HCT116 (cell line): ENCODE measurements around the gene GRM2.

Source experiments
- POLR2A ChIP-seq: IDR thresholded peaks from 2 replicates; pipeline ENCODE4 v1.7.0; 2011; ENCODE audit warnings: borderline replicate concordance; ENCODE audit not compliant: insufficient read depth, insufficient read length; ENCODE audit errors: extremely low read depth
- SIN3A ChIP-seq: IDR thresholded peaks from 2 replicates; pipeline ENCODE4 v1.6.1; 2012; ENCODE audit warnings: low read depth
- YY1 ChIP-seq: IDR thresholded peaks from 2 replicates; pipeline ENCODE4 v1.6.1; 2011; ENCODE audit warnings: low read length, low read depth, moderate library complexity, mild to moderate bottlenecking; ENCODE audit not compliant: insufficient replicate concordance; ENCODE audit errors: extremely low read depth
- ZNF274 ChIP-seq: fragments of 200-500 bp; sonication (Bioruptor generic); IDR thresholded peaks from 2 replicates; pipeline ENCODE4 v1.6.1; 2014; ENCODE audit warnings: mild to moderate bottlenecking, low read depth, low read length, inconsistent platforms
- TF ChIP-seq, protein P1 (sequence below), 3 experiments: fragments of 200-600 bp in 1 of 3; sonication (generic) in 1 of 3; IDR thresholded peaks in 2 of 3; conservative IDR thresholded peaks in 1 of 3; 2 replicates each; pipeline ENCODE4 v1.5.1; 2012 to 2017; ENCODE audit warnings: low read depth in 2 of 3, low read length in 2 of 3, antibody characterized with exemption in 1 of 3, borderline replicate concordance in 1 of 3, control low read depth in 1 of 3, mild to moderate bottlenecking in 1 of 3, mixed read lengths in 1 of 3, mixed run types in 1 of 3, moderate library complexity in 1 of 3; ENCODE audit not compliant: insufficient read depth in 1 of 3
- TF ChIP-seq, protein P2 (sequence below): IDR thresholded peaks from 2 replicates; pipeline ENCODE4 v1.6.1; 2012

DNA sequence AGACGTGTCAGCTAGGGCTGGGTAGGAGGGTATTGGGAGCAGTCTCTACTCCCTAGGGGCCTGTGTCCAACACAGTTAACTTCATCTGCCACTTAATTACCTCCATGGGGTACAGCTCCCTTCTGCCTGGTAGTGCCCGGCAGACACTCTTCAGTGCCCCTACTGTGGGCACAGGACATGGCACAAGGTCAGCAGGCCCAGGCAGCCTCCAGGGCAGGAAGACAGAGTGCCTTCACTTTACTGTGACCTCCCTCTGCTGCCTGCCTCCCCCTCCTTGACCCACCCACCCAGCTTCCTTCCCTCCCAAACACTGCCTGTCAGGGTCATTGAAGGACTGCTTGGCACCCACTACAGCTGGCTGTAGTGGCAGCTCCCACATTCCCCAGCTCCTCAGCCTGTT is 6.5 kb upstream of the GRM2 start:
- TF ChIP-seq, protein P1, sequence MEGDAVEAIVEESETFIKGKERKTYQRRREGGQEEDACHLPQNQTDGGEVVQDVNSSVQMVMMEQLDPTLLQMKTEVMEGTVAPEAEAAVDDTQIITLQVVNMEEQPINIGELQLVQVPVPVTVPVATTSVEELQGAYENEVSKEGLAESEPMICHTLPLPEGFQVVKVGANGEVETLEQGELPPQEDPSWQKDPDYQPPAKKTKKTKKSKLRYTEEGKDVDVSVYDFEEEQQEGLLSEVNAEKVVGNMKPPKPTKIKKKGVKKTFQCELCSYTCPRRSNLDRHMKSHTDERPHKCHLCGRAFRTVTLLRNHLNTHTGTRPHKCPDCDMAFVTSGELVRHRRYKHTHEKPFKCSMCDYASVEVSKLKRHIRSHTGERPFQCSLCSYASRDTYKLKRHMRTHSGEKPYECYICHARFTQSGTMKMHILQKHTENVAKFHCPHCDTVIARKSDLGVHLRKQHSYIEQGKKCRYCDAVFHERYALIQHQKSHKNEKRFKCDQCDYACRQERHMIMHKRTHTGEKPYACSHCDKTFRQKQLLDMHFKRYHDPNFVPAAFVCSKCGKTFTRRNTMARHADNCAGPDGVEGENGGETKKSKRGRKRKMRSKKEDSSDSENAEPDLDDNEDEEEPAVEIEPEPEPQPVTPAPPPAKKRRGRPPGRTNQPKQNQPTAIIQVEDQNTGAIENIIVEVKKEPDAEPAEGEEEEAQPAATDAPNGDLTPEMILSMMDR (IDR thresholded peaks at IDR 0.05 in 2 of 3, conservative IDR thresholded peaks at IDR 0.05 in 1 of 3; ENCODE audit: borderline replicate concordance in 1 of 3, insufficient read depth in 1 of 3, low read depth in 2 of 3, low read length in 2 of 3) = no peak
- TF ChIP-seq, protein P2, sequence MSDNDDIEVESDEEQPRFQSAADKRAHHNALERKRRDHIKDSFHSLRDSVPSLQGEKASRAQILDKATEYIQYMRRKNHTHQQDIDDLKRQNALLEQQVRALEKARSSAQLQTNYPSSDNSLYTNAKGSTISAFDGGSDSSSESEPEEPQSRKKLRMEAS = no peak
- TF ChIP-seq ZNF274 (no peak), SIN3A (no peak), YY1 (no peak), POLR2A (no peak)
